HAP-1 (cell line): ENCODE data around the gene TRIM56.
"Not testable (repeated sequence)": the region's sequence is repeated elsewhere in the genome, so short reads cannot be mapped to it uniquely, and the experiment has no call there.

Source experiments
- DNase-seq, 2 experiments: peaks; one replicate each; pipeline ENCODE4 v3.0.0-alpha.2; 2016 to 2020; ENCODE audit warnings: low spot score in 2 of 2
- H3K27me3 ChIP-seq: fragments of 250-450 bp; sonication (Bioruptor Pico); 2 replicates; pipeline ENCODE4 v1.5.1; 2020; ENCODE audit warnings: low read depth, mild to moderate bottlenecking, moderate library complexity
- H3K36me3 ChIP-seq: fragments of 250-450 bp; sonication (Bioruptor Pico); replicated peaks from 2 replicates; pipeline ENCODE4 v1.5.1; 2020; ENCODE audit warnings: mild to moderate bottlenecking
- H3K4me1 ChIP-seq: fragments of 250-450 bp; sonication (Bioruptor Pico); 2 replicates; pipeline ENCODE4 v1.5.1; 2020; ENCODE audit warnings: mild to moderate bottlenecking
- H3K4me3 ChIP-seq: fragments of 250-450 bp; sonication (Bioruptor Pico); 2 replicates; pipeline ENCODE4 v1.5.1; 2020; ENCODE audit warnings: mild to moderate bottlenecking, moderate library complexity
- H3K9me3 ChIP-seq: fragments of 250-450 bp; sonication (Bioruptor Pico); 2 replicates; pipeline ENCODE4 v1.5.1; 2020; ENCODE audit warnings: mild to moderate bottlenecking, moderate library complexity
- in situ Hi-C: fragments of 300-500 bp; cut with MboI; formaldehyde crosslinking; loops from 3 replicates; pipeline ENCODE4 v1.14.3; 2020; ENCODE audit warnings: low sequenced_read_pairs, inconsistent platforms, mixed read lengths

Gene TRIM56

GRCh38 chr7:101125989-101126650 lies 40.8 kb downstream of the TRIM56 start:
- H3K36me3 ChIP-seq, result no peaks in the 10 kb centered on the region
- no peak overlapping the region for H3K4me3 ChIP-seq
- peak in 1 of 2 experiments; percentile 19 for DNase-seq
- peaks cover 3% of the 10 kb centered on the region; the same call in 1 of the 2 replicates for H3K4me1 ChIP-seq
- in situ Hi-C loops, result loop anchor here (25.0 kb wide), 1 partner anchor 1136 kb away; no protein-coding TSS in a partner anchor
- H3K9me3 ChIP-seq, result no peaks in the 10 kb centered on the region
- no peaks in the 10 kb centered on the region for H3K27me3 ChIP-seq

GRCh38 chr7:101126651-101127459 lies 41.6 kb downstream of the TRIM56 start, which contains the start of gene SERPINE1:
SERPINE1 (plus strand) TSS chr7:101127104; CDS start chr7:101128394, 1,290 bp downstream.
- H3K4me3 ChIP-seq, result no peak within 1 kb of the TSS
- H3K27me3 ChIP-seq, result no peaks in the 10 kb centered on the region
- H3K36me3 ChIP-seq, result no peaks in the 10 kb centered on the region
- in situ Hi-C loops, result loop anchor here (25.0 kb wide), 1 partner anchor 1135 kb away; no protein-coding TSS in a partner anchor
- DNase-seq, result peak in 1 of 2 experiments; percentile 53
- H3K4me1 ChIP-seq, result peaks cover 3% of the 10 kb centered on the region; the same call in 1 of the 2 replicates
- H3K9me3 ChIP-seq, result no peaks in the 10 kb centered on the region

GRCh38 chr7:101127460-101128039 lies 42.3 kb downstream of the TRIM56 start:
- Histone ChIP-seq H3K9me3 (no peaks in the 10 kb centered on the region), H3K4me3 (no peak overlapping the region), H3K36me3 (no peaks in the 10 kb centered on the region), H3K27me3 (no peaks in the 10 kb centered on the region), H3K4me1 (peaks cover 3% of the 10 kb centered on the region; the same call in 1 of the 2 replicates)
- in situ Hi-C loops, result loop anchor here (25.0 kb wide), 1 partner anchor 1135 kb away; no protein-coding TSS in a partner anchor
- no peak for DNase-seq

GRCh38 chr7:101128040-101128834 lies 43.0 kb downstream of the TRIM56 start:
- no peaks in the 10 kb centered on the region for H3K9me3 ChIP-seq
- no peaks in the 10 kb centered on the region for H3K36me3 ChIP-seq
- in situ Hi-C loops, result loop anchor here (25.0 kb wide), 1 partner anchor 1134 kb away; no protein-coding TSS in a partner anchor
- no peak for DNase-seq
- H3K4me3 ChIP-seq, result no peak overlapping the region
- no peaks in the 10 kb centered on the region for H3K27me3 ChIP-seq
- H3K4me1 ChIP-seq, result peaks cover 3% of the 10 kb centered on the region; the same call in 1 of the 2 replicates

GRCh38 chr7:101129603-101130117 lies 44.4 kb downstream of the TRIM56 start:
- no peaks in the 10 kb centered on the region for H3K36me3 ChIP-seq
- no peaks in the 10 kb centered on the region for H3K27me3 ChIP-seq
- H3K9me3 ChIP-seq, result no peaks in the 10 kb centered on the region
- peaks cover 3% of the 10 kb centered on the region; the same call in 1 of the 2 replicates for H3K4me1 ChIP-seq
- DNase-seq, result no peak
- H3K4me3 ChIP-seq, result no peak overlapping the region
- in situ Hi-C loops, result loop anchor here (25.0 kb wide), 1 partner anchor 1133 kb away; no protein-coding TSS in a partner anchor

GRCh38 chr7:101132626-101133600 lies 47.6 kb downstream of the TRIM56 start:
- in situ Hi-C loops, result loop anchor here (25.0 kb wide), 1 partner anchor 1129 kb away; no protein-coding TSS in a partner anchor
- not testable (repeated sequence) for H3K4me1 ChIP-seq, H3K36me3 ChIP-seq, DNase-seq, H3K4me3 ChIP-seq, H3K27me3 ChIP-seq, H3K9me3 ChIP-seq

- no peaks in the 10 kb centered on the region for H3K36me3 ChIP-seq
Measured at GRCh38 chr7:101133621-101134398, 48.5 kb downstream of the TRIM56 start.

GRCh38 chr7:101134399-101134980 lies 49.2 kb downstream of the TRIM56 start:
- no peaks in the 10 kb centered on the region for H3K36me3 ChIP-seq
- H3K27me3 ChIP-seq, result no peaks in the 10 kb centered on the region; the same call in 1 of the 2 replicates
- no peak for DNase-seq
- in situ Hi-C loops, result loop anchor here (25.0 kb wide), 1 partner anchor 1128 kb away; no protein-coding TSS in a partner anchor
- H3K4me1 ChIP-seq, result peaks cover 5% of the 10 kb centered on the region; the same call in 1 of the 2 replicates
- no peak overlapping the region for H3K4me3 ChIP-seq
- H3K9me3 ChIP-seq, result no peaks in the 10 kb centered on the region

More at GRCh38 chr7:101133621-101134398, 48.5 kb downstream of the TRIM56 start:
- H3K4me3 ChIP-seq, result no peak overlapping the region
- peaks cover 5% of the 10 kb centered on the region; the same call in 1 of the 2 replicates for H3K4me1 ChIP-seq
- no peaks in the 10 kb centered on the region; the same call in 1 of the 2 replicates for H3K27me3 ChIP-seq
- no peaks in the 10 kb centered on the region for H3K9me3 ChIP-seq
- DNase-seq, result no peak
- in situ Hi-C loops, result loop anchor here (25.0 kb wide), 1 partner anchor 1128 kb away; no protein-coding TSS in a partner anchor

GRCh38 chr7:101137651-101138212 lies 52.5 kb downstream of the TRIM56 start:
- no peak overlapping the region for H3K4me3 ChIP-seq
- H3K9me3 ChIP-seq, result no peaks in the 10 kb centered on the region
- no peaks in the 10 kb centered on the region for H3K36me3 ChIP-seq
- no peak for DNase-seq
- peaks cover 5% of the 10 kb centered on the region; the same call in 1 of the 2 replicates for H3K4me1 ChIP-seq
- in situ Hi-C loops, result loop anchor here (25.0 kb wide), 1 partner anchor 1125 kb away; no protein-coding TSS in a partner anchor
- no peaks in the 10 kb centered on the region; the same call in 1 of the 2 replicates for H3K27me3 ChIP-seq

GRCh38 chr7:101138213-101138870 lies 53.1 kb downstream of the TRIM56 start:
- H3K27me3 ChIP-seq, result no peaks in the 10 kb centered on the region; the same call in 1 of the 2 replicates
- peaks cover 5% of the 10 kb centered on the region; the same call in 1 of the 2 replicates for H3K4me1 ChIP-seq
- in situ Hi-C loops, result loop anchor here (25.0 kb wide), 1 partner anchor 1124 kb away; no protein-coding TSS in a partner anchor
- no peaks in the 10 kb centered on the region for H3K36me3 ChIP-seq
- peak; percentile 67 to 83 for DNase-seq
- H3K4me3 ChIP-seq, result peak overlapping the region; percentile 15
- no peaks in the 10 kb centered on the region for H3K9me3 ChIP-seq
